ENCODE measurements around the gene ABCC6.
"Not testable (repeated sequence)": the region's sequence is repeated elsewhere in the genome, so short reads cannot be mapped to it uniquely, and the experiment has no call there.

Gene ABCC6

DNA sequence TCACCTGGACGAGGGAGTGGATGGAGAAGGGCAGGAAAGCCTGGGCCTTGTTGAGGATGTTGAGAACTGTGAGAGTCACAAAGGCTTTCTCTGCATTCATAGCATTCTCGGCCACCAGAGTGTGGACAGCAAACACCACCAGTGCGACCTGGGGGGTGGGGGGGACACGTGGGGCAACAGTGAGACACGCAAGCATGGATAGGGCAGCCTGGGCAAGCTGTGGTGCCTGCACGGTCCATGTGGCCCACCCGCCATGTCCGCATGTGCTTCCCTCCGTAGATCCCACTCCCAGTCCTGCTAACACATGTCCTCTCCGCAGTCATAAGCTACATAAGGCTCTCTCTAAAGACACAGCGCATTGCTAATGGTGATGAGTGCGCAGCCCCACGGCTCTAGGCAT is 34.5 kb downstream of the ABCC6 start:
- DNase-seq: no peak

DNA sequence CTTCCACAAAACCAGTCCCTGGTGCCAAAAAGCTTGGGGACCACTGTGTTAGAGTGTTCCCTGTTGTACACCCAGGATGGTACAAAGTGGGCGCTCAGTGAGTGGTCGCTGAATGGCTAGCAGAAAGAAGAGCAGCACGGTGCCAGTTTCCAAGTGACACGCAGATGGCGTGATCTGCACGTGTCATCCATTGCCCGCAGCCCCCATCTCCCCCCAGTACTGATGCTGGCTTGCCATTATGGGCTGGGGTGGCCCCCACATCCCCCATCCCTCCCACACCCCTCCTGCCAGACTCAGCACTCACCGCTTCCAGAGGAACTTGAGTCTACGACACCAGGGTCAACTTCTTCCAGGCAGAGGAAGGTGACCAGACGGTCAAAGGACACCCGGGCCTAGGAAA is 36.5 kb downstream of the ABCC6 start:
- no peak for DNase-seq

DNA sequence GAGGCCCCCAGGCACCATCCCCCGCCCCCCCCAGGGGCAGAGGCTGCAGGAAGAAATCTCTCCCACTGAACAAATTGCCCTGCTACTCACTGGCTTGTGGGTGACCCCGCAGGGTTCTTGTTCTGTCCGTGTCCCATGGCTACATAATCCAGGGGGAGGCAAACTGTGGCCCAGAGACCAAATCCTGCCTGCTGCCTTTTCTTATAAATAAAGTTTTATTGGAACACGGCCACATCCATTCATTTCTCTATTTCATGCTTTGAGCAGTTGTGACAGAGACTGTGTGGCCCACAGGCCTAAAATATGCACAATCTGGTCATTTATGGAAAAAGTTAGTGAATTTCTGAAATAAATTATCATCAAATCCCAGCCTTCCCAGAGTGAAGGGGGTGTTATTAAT is 38.2 kb downstream of the ABCC6 start:
- DNase-seq: no peak

DNA sequence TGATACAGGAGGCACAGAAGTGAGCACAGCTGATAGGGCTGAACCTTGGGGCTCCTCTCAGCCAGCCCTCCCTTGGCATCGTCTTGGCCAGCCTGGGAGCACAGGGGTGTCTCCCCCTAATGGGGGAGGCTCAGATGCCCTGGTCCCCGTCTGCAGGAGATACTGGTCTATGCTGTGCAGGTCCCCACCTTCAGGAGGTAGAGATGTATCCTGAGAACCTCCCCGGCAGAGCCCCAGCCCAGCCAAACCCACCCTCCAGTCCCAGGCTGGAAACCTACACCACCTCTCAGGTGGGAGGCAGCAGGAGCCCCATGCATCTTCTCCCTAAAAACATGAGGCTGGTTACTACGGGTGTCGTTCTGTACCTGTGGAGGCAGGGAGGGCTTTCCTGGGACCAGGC is 38.7 kb downstream of the ABCC6 start:
- no peak for DNase-seq

DNA sequence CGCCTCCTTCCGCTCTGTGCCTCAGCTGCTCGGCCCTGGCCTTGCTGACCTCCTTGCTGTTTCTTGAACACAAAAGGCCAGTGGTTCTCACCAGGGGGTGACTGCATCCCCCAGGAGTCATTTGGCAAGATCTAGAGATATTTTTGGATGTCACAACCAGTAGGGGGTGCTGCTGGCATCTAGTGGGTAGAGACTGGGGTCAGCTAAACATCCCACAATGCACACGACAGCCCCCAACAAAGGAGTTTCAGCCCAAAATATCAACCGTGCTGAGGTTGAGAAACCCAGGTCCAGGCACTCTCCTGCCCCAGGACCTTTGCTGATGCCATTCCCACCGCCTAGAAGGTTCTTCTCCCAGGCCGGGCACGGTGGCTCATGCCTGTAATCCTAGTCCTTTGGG is 39.7 kb downstream of the ABCC6 start:
- no peak for DNase-seq

DNA sequence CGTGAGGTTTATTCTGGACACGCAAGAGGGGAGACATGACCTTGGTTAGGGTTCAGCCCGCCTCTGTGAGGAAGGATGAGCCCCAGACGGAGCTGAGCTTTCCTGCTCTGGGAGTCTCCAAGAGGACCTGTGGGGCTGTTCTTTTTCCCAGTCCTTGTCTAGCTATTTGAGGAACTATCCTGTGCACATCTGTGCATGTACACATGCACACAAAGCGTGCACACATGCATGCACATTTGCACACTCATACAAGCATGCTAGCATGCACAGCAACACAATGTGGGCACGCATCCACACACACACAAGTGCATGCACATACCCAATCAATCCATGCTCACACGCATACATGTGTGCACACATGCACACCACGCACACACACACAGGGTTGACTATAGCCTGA is 40.4 kb downstream of the ABCC6 start:
- DNase-seq: no peak

DNA sequence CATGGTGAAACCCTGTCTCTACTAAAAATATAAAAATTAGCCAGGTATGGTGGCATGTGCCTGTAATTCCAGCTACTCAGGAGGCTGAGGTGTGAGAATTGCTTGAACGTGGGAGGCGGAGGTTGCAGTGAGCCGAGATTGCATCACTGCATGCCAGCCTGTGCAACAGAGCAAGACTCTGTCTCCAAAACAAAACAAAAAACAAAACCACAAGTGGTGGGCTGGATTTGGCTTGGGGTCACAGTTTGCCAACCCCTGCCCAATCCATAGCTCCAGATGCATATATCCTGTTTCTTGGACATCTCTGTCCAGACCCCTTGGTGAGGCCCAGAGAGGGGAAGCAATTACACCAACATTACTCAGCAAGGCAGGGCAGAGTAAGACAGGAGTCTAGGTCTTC is 41.5 kb downstream of the ABCC6 start:
- not testable (repeated sequence) for DNase-seq

DNA sequence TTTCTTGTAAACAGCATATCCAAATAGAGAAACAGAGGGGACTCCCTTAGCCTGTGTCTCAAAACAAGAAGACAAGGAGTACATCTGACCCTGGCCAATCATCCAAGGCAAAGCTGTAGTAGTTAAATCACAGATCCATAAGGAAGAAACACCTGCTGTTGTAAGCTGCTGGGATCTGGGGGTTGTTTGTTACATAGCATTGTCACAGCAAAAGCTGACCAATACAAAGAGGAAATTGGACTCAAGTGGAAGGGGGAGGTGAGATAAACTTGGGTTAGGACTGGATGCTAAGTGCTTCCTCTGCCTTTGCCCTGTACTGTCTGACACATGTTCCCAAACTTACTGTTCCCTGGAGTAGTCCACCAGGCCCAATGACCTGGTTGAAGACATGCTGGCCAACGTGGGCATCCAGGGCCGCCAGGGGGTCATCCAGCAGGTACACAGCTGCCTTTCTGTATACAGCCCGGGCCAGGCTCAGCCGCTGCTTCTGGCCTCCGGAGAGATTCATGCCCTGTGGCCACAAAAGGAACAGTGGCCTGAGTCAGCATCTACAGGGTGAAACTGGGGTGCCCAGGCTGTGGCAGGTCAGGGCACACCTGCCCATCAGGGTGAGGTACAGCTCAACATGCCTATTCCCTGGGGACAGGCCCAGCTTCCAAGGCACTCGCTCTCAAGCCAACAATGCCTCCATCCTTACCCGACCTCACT is 44.7 kb downstream of the ABCC6 start:
- DNase-seq: no peak

DNA sequence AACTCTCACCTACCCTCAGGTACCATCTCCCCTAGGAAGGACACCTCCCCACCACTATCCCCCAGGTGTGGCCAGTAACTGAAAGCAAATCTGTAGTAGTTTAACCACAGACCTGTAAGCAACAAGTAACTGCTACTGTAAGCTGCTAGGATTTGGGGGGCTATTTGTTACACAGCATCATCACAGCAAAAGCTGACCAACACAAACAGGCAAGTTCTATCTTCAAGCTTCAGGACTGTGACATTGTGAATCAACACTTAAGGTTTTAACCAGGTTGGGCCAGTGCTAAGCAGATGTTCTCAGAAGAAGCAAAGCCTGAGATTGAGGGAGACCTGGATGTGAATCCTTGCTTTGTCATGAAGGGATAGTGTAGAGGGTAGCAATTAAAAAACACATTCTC is 47.0 kb downstream of the ABCC6 start:
- DNase-seq: no peak

DNA sequence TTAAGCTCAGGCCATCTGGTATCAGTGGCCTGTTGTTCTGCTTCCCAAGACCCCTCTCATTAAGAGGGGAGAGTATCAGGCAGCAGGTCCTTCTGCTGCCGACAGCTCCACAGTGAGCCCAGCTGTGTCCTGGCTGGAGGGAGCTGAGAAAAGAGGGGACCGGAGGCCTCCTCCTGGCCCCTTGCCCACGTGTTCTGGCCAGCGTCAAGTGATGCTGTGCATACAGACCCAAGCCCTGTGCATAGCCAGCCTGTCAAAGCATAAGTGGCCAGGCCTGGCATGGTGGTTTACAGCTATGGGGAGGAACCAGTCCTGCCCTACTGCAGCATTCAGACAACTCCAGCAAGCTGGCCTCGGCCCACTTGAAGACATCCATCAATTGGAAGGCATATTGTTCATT is 48.0 kb downstream of the ABCC6 start:
- DNase-seq: no peak

DNA sequence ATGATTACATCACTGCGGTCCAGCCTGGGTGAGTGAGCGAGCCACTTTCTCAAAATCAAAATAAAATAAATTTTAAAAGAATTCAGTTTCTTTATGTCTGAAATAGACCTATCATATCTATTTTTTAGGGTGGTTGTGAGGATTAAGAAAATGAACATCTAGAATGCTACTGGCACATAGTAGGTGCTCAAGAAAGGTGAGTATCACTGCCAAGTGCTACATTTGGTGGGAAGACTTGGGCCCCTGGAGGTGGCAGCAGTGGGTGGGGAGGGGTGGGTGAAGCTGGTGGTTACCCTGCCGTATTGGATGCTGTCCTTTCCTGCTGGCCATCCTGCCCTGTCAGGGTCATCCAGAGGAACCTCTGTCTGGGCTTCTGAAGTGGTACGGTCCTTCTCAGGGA is 50.3 kb downstream of the ABCC6 start:
- DNase-seq: no peak

DNA sequence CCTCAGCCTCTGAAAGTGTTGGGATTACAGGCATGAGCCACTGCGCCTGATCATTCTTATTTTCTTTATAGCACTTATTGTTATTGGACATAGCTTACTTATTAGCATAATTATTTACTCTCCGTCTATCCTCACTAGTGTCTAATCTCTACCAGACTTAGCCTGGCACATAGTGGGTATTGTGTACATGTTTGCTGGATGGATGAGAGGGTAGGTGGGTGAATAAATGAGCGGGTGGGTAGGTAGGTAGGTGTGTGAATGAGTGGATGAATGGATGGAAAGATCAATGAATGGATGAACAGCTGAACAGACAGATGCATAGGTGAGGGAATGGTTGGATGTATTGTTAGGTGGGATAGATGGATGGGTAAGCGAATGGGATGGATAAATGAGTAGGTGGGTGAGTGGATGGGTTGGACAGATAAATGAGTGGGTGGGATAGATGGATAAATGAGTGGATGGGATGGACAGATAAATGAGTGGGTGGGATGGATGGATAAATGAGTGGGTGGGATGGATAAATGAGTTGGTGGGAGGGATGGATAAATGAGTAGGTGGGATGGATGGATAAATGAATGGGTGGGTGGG is 51.9 kb downstream of the ABCC6 start:
- no peak for DNase-seq

DNA sequence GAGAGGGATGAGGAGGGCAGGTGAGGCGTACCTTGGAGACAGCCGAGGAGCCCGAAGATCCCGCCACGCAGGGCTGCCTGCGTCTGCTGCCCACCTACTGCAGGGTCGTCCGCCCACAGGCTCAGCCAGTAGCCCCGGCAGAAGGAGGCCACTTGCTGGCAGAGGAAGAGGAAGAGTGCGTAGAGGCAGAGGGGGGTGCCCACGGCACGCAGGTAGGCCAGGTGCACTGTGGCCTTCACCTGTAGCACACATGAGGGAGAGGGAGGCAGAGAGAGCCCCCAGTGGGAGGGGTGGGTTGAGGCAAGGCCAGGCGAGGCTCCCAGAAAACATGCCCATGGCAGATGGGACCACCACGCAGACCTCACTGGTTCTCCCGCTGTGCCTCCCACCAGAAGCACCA is 53.7 kb downstream of the ABCC6 start:
- DNase-seq: no peak

DNA sequence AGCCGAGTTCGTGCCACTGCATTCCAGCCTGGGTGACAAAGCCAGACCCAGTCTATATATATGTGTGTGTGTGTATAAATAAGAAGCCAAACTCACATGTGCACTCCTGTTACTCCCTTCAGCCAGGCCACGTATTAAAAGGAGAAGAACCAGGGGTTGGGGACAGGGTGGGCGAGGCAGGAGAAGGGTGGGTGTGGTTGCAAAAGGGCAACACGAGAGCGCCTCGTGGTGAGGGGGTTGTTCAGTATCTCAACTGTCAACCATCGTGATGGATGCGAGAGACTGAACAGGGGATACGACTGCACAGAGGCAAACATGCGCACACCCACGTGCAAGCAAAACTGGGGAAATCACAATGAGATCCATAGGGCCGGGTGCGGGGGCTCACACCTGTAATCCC is 54.9 kb downstream of the ABCC6 start:
- DNase-seq: no peak

DNA sequence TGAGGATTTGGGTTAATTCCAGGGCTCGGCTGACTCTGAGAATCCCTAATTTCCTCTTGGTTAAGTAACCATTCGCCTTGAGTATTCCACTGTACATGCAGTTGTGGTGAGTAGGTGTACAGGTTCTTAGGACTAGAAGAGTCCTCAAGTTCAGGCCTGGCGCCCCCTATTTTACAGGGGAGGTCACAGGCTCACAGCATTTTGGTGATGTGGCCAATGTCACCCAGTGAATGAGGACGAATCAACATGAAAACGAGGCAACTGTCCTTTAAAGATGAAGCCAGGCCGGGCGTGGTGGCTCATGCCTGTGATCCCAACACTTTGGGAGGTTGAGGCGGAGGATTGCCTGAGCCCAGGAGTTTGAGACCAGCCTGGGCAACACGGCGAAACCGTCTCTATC is 55.4 kb downstream of the ABCC6 start:
- DNase-seq: no peak

DNA sequence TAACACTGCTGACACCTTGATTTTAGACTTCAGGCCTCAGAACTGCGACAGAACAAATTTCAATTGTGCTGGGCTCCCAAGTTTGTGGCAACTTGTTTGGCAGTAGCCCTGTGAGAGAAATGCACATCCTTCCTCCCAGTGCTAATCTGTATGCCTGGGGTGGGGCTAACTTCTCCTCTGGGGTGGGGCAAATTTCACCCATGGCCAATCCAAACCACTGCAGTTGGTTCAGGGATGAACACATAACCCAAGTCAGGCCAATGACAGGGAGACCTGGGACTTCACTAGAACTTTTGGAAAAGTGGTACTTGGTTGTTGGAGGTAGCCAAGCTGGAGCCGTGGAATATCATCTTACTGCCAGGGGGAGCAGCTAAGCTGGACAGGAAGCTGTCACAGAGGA is 56.3 kb downstream of the ABCC6 start:
- no peak for DNase-seq

DNA sequence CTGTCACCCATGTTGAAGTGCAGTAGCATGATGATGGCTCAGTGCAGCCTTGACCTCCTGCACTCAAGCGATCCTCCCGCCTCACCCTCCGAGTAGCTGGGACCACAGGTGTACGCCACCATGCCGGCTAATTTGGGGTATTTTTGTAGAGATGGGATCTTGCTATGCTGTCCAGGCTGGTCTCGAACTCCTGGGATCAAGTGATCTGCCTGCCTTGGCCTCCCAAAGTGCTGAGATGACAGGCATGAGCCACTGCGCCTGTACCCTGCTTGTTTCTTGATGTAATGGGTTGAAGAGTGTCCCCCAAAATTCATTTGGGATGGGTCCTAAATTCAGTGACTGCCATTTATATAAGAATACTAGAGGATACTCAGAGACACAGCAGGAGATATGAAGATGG is 57.2 kb downstream of the ABCC6 start:
- no peak for DNase-seq

DNA sequence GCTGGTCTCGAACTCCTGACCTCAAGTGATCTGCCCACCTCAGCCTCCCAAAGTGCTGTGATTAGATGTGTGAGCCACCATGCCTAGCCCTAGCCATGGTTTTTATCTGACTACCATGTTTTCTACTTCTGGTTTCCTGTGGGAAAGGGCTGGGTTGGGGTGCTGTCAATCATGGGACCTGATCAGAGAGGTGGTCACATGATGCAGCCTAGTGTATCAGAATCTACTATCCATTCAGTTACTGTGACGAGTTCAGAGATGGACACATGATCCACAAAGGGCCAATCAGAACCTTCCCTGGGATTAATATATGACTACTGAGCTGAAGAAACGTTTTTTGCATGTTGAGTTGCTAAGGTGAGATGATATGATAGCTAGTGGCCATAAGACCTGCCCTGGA is 59.1 kb downstream of the ABCC6 start:
- DNase-seq: no peak

DNA sequence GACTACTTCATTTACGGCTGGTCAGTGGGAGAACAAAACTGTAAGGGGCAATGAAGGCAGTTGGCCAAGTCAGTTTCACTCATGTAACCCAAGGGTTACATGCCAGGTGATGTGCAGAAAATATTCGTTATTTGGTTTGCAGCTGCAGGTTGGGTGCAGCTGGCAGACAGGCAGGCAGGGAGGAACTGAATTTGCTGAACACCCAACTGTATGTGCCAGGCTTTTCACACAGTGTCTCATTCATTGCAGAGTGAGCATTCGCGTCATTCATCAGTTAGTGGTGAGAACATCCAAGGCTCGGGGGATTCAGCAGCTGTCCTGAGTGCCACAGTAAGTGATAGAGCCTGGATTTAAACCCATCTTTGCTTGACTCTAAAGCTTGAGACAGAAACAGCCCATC is 59.7 kb downstream of the ABCC6 start:
- DNase-seq: no peak

DNA sequence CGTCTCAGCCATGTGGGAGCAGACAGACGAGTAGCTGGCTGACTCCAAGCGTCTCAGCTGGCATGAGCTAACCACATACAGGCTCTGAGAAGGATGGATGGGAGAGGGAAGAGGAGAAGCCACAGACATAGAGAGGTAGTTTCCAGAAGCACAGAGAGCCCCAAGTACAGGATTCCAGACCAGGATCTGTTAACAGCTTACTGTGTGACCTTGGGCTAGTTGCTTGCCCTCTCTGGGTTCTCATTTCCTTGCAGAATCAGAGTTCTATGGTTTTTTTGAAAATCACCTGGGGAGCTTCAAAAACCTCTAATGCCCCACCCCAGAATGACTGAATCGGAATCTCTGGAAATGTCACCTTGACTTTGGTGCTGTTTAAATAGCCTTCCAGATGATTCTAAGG is 60.2 kb downstream of the ABCC6 start:
- no peak for DNase-seq

DNA sequence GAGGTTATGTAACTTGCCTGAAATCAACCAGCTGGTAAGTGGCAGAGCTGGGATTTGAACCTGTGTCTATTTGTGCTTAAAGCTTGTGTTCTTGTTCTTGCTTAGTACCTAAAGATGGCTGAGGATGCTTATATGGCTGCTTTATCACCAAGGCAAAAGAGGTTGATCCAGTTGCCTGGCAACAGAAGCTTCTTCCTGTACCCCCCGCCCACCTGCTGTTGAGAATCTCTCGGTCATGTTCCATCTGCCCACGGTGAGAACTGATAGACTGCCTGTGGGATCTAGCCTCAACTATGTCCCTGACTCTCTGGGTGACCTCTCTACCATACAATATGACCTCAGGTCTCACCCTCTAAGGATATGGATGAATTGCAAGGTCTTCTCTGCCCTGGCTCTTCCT is 60.7 kb downstream of the ABCC6 start:
- DNase-seq: no peak

DNA sequence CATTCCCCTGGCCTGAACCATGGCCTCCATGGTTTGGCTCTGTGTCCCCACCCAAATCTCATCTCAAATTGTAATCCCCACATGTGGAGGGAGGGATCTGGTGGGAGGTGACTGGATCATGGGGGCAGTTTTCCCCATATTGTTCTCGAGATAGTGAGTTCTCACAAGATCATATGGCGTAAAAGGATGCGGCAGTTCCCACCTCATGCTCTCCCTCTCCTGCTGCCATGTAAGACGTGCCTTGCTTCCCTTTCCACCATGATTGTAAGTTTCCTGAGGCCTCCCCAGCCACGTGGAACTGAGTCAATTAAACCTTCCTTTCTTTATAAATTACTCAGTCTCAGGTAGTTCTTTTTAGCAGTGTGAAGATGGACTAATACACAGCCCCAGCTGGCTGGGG is 61.5 kb downstream of the ABCC6 start:
- DNase-seq: not testable (repeated sequence)

DNA sequence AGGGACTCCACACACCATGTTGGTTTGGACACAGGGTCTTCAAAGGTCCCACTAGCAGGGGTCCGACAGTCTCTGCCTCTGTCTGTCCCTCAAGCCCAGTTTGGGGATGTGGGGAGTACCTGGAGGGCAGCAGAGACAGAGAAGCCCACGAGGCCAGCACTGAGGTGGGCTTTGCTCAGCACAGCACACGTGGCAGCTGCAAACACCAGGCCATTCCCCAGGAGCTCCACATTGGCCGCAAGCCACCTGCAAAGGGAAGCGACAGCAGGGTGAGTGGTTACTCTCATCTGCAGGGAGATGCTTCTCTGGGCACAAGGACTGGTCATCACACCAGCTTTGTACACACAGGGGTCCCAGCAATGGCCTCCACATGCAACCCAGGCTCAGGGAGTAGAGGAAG is 62.0 kb downstream of the ABCC6 start:
- DNase-seq: no peak

DNA sequence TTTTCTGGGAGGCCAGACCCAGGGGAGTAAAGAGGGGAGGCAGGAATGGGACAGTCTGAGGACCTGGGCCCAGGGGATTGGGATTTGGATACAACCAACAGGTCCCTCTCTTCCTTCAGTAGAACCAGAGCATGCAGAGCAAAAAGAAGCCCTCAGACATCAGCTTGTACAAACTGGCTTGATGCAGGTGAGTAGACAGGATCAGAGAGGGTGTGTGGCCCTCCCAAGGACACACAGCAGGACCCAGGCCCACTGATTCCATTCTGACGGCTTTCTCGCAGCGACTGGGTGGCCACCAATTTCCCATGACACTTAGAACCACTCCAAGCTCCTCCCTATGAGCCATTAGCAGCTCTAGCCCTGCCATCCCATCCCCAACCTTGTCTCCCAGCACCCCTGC is 63.6 kb downstream of the ABCC6 start:
- no peak for DNase-seq

DNA sequence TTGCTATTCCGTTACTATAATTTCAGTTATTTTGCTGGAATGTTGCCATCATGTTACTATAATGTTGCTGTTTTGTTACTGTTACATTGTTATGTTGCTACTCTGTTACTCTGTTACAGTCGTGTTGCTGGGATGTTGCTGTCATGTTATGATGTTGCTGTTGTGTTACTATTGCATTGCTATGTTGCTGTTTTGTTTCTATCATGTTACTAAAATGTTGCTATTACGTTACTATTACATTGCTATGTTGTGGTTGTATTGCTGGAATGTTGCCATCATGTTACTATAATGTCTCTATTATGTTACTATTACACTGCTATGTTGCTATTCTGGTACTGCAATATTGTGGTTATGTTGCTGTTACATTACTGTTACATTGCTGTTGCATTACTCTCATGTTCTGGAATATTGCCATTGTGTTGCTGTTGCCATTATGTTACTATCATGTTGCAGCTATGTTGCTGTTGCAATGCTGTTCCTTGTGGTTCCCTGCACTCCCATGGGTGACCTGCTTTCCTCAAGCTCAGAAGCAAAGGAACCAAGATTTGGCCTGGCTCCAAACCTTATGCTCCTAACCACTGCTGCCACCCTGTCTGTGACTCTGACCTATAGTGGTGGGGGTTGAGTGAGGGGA is 64.4 kb downstream of the ABCC6 start:
- no peak for DNase-seq

All from activated CD8-positive, alpha-beta memory T cell treated with anti-CD3 and anti-CD28 coated beads for 24 hours (primary cell).